Fibroblast of lung (primary cell): ENCODE measurements around the gene OPN1SW. TPM values are rescaled to one million over a fixed set of nuclear protein-coding genes. Genes with fewer than 3 reads are reported as not detected.

Experiments used
- DNase-seq, 2 donors: peaks; one replicate each; pipeline versions ENCODE4 v3.0.0 to v3.0.0-alpha.2; 2010; ENCODE audit warnings: low read depth in 2 of 2
- H2AFZ ChIP-seq: 2 replicates; pipeline ENCODE4 v1.5.1; 2012; ENCODE audit warnings: low read length, control low read depth, inconsistent platforms
- H3K27ac ChIP-seq: 2 replicates; pipeline ENCODE4 v1.5.1; 2011; ENCODE audit warnings: low read length, control low read depth; ENCODE audit not compliant: insufficient read depth
- H3K27me3 ChIP-seq: 2 replicates; pipeline ENCODE4 v1.5.1; 2011; ENCODE audit warnings: mild to moderate bottlenecking, low read length; ENCODE audit not compliant: control insufficient read depth, insufficient read depth
- H3K36me3 ChIP-seq: 2 replicates; pipeline ENCODE4 v1.5.1; 2011; ENCODE audit warnings: low read length; ENCODE audit not compliant: control insufficient read depth, insufficient read depth
- H3K4me1 ChIP-seq: 2 replicates; pipeline ENCODE4 v1.5.1; 2011; ENCODE audit warnings: low read length; ENCODE audit not compliant: control insufficient read depth, insufficient read depth; ENCODE audit errors: extremely low read depth
- H3K4me2 ChIP-seq: 2 replicates; pipeline ENCODE4 v1.5.1; 2011; ENCODE audit warnings: low read length, control low read depth; ENCODE audit not compliant: insufficient read depth; ENCODE audit errors: extremely low read depth
- H3K4me3 ChIP-seq, 4 experiments: fragments of 200-600 bp in 1 of 4; sonication (generic) in 1 of 4; replicated peaks in 1 of 4; 2 replicates each; pipeline ENCODE4 v1.5.1; 2011 to 2016; ENCODE audit warnings: low read length in 4 of 4, low read depth in 3 of 4, mild to moderate bottlenecking in 3 of 4, control low read depth in 2 of 4, inconsistent platforms in 1 of 4, mixed read lengths in 1 of 4; ENCODE audit not compliant: insufficient read depth in 1 of 4; ENCODE audit errors: control extremely low read depth in 1 of 4
- H3K79me2 ChIP-seq: 2 replicates; pipeline ENCODE4 v1.5.1; 2012; ENCODE audit warnings: mild to moderate bottlenecking, low read length, inconsistent platforms; ENCODE audit not compliant: control insufficient read depth, insufficient read depth
- H3K9ac ChIP-seq: 2 replicates; pipeline ENCODE4 v1.5.1; 2011; ENCODE audit warnings: mild to moderate bottlenecking, low read length, control low read depth; ENCODE audit not compliant: insufficient read depth
- H3K9me3 ChIP-seq: 2 replicates; pipeline ENCODE4 v1.5.1; 2012; ENCODE audit warnings: low read depth, low read length; ENCODE audit not compliant: control insufficient read depth, insufficient read depth
- H4K20me1 ChIP-seq: 2 replicates; pipeline ENCODE4 v1.5.1; 2011; ENCODE audit warnings: low read length; ENCODE audit not compliant: control insufficient read depth, insufficient read depth; ENCODE audit errors: extremely low read depth
- EZH2 ChIP-seq: IDR thresholded peaks from 2 replicates; pipeline ENCODE4 v1.5.1; 2012; ENCODE audit warnings: low read length, control low read depth, mild to moderate bottlenecking; ENCODE audit errors: missing control alignments
- polyA plus RNA-seq, 2 donors: library from polyadenylated mRNA; depleted of rRNA in 1 of 2; stranded (reverse) in 1 of 2; unstranded in 1 of 2; fragments of >200 nt; gene quantifications; 2 replicates each; pipeline ENCODE4 v1.2.1, GENCODE V29; 2011 to 2012; ENCODE audit warnings: missing spikeins in 1 of 2
- total RNA-seq: library from RNA; depleted of rRNA; stranded (reverse); fragments of >200 nt; gene quantifications from 2 replicates; pipeline ENCODE4 v1.2.1, GENCODE V29; 2014
- TF ChIP-seq, protein P1 (sequence below), 2 donors: IDR thresholded peaks in 1 of 2; conservative IDR thresholded peaks in 1 of 2; 1 replicate in 1 of 2; 2 replicates in 1 of 2; pipeline ENCODE4 v1.5.1; 2011 to 2012; ENCODE audit warnings: low read length in 2 of 2, control low read depth in 1 of 2, inconsistent platforms in 1 of 2, low read depth in 1 of 2, mild to moderate bottlenecking in 1 of 2

The OPN1SW gene
- total and polyA plus RNA-seq, 2 donors (not counting 1 experiment from before 2014, with no cell fraction given) = not detected

DNA sequence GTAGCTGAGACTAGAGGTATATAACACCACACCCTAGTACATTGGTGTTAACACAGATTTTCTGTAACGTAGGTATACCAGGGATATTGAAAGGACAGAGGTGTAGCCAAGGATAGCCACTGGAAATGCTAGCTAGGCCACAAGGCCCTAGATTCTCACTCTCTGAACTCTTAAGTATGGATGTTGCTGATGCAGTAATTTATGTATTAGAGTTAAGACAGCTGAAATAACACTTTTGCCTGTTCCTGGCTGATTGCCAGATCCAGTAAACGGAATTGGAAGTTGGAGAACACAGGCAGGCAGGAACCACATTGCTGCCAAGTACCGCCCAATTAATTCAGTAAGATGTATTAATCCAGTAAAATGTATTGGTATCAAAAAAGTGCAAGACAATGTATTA, 34.6 kb downstream of the OPN1SW start:
- TF ChIP-seq, protein P1, sequence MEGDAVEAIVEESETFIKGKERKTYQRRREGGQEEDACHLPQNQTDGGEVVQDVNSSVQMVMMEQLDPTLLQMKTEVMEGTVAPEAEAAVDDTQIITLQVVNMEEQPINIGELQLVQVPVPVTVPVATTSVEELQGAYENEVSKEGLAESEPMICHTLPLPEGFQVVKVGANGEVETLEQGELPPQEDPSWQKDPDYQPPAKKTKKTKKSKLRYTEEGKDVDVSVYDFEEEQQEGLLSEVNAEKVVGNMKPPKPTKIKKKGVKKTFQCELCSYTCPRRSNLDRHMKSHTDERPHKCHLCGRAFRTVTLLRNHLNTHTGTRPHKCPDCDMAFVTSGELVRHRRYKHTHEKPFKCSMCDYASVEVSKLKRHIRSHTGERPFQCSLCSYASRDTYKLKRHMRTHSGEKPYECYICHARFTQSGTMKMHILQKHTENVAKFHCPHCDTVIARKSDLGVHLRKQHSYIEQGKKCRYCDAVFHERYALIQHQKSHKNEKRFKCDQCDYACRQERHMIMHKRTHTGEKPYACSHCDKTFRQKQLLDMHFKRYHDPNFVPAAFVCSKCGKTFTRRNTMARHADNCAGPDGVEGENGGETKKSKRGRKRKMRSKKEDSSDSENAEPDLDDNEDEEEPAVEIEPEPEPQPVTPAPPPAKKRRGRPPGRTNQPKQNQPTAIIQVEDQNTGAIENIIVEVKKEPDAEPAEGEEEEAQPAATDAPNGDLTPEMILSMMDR (conservative IDR thresholded peaks at IDR 0.05 in 1 of 2, IDR thresholded peaks at IDR 0.05 in 1 of 2; ENCODE audit: low read depth in 1 of 2, low read length in 2 of 2) = no peak
- no peak for TF ChIP-seq EZH2

DNA sequence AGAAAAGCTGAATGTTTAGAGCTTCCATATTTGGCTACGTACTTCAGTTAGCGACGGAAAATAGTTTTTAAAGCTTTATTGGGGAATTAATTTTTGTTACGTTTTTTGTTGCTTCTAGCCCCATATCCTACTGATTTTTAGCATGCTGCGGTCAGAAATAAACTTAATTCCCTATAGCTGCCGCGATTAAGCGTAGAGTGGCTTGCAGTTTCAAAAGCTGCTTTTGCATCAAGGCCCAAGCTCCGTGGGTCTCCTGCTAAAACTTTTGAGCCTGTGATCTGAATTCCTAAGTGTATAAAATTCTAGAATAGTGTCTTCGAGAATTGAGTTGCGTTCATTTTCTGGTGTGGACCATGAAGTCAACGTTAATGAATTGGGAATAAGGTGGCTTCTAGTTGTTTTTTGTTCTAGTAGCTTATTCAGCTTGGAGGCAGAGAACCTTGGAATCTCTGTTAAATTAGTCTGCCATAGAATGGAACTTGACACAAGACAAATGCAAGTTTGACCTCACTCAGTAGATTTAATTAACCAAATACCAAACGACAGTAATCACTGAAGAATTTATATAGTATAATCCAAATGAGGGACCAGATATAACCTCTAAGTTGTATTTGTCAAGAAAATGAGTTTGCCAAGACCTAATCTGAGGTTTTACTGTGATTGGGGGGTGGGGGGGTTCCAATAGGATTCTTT, 35.5 kb downstream of the OPN1SW start:
- H2AFZ ChIP-seq = no peak overlapping the region
- H4K20me1 ChIP-seq = peaks cover 19% of the 10 kb centered on the region
- H3K4me3 ChIP-seq = peak overlapping the region; percentile 83 to 99 (median 98)
- H3K27ac ChIP-seq = peak overlapping the region; percentile 99
- peak overlapping the region; percentile 92 for H3K4me2 ChIP-seq
- H3K9me3 ChIP-seq = no peaks in the 10 kb centered on the region
- peaks cover 60% of the 10 kb centered on the region for H3K79me2 ChIP-seq
- DNase-seq = peak in 1 of 2 donors; percentile 26
- peak overlapping the region; percentile 100 for H3K9ac ChIP-seq
- peaks cover 17% of the 10 kb centered on the region for H3K4me1 ChIP-seq
- TF ChIP-seq EZH2 = no peak
- TF ChIP-seq, protein P1 (conservative IDR thresholded peaks at IDR 0.05 in 1 of 2, IDR thresholded peaks at IDR 0.05 in 1 of 2; ENCODE audit: low read depth in 1 of 2, low read length in 2 of 2) = no peak
- no peaks in the 10 kb centered on the region for H3K27me3 ChIP-seq
- H3K36me3 ChIP-seq = peaks cover 4% of the 10 kb centered on the region

More for the DNA sequence above, 34.6 kb downstream of the OPN1SW start:
- Histone ChIP-seq H2AFZ (no peak overlapping the region), H3K27ac (peak overlapping the region; percentile 99), H3K4me2 (peak overlapping the region; percentile 92), H3K9me3 (no peaks in the 10 kb centered on the region), H3K27me3 (no peaks in the 10 kb centered on the region), H3K4me1 (peaks cover 17% of the 10 kb centered on the region), H4K20me1 (peaks cover 22% of the 10 kb centered on the region), H3K4me3 (peak overlapping the region; percentile 83 to 99 (median 98)), H3K36me3 (peaks cover 4% of the 10 kb centered on the region), H3K79me2 (peaks cover 68% of the 10 kb centered on the region), H3K9ac (peak overlapping the region; percentile 9)
- peak; percentile 42 to 47 for DNase-seq

DNA sequence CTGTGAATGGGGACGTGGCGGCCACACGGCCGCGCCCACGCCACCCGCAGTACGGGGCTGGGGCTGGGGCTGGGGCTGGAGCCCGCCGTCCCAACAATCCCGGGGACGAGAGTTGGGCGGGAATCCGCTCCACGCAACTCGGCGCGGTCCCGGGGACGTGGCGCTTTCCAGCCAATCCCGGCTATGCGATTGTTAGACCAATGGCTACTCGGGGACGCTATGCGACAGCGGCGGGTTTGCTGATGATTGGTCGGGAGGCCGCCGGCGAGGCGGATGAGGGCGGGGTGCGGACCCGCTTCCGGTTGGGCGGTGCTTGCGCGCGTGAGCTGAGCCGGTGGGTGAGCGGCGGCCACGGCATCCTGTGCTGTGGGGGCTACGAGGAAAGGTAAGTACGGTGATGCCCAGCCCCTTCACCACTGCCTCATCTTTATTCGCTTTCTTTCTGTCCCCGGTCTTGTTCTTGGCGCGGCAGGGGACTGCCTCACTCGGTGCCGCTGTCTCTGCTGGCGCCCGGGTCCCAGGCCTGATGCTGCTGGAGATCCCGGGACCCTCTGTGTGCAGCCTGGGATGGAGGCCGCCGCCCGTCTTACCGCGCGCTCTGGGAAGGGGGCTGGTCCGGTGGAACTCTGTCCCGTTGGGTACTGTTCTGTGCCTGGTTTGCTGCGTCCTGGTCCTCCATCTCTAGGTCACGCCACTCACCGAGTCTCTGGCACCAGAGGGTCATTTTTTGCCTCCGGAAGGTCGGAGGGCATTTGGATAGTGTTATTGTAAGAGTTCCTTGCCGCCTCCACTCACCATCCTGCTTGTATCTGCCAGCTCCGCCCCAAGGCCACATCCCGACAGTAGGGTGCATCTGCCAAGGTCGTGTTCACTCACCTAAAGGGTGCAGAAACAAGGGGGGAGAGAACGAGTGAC, 36.3 kb downstream of the OPN1SW start, which contains the start of gene CALU:
Gene CALU (plus strand): TSS at position 312 of the 915 bp plus-strand sequence. CDS start 9,225 bp downstream, outside the sequence.
- peak within 1 kb of the TSS; percentile 100 for H3K9ac ChIP-seq
- H3K4me3 ChIP-seq = peak within 1 kb of the TSS; percentile 83 to 99 (median 98)
- no peaks in the 10 kb centered on the region for H3K27me3 ChIP-seq
- TF ChIP-seq, protein P1 (conservative IDR thresholded peaks at IDR 0.05 in 1 of 2, IDR thresholded peaks at IDR 0.05 in 1 of 2; ENCODE audit: low read depth in 1 of 2, low read length in 2 of 2) = no peak
- TF ChIP-seq EZH2 = no peak
- H3K27ac ChIP-seq = peak within 1 kb of the TSS; percentile 99
- peak within 1 kb of the TSS; percentile 92 for H3K4me2 ChIP-seq
- H3K4me1 ChIP-seq = peaks cover 17% of the 10 kb centered on the region
- peaks cover 52% of the 10 kb centered on the region for H3K79me2 ChIP-seq
- H4K20me1 ChIP-seq = peaks cover 14% of the 10 kb centered on the region
- DNase-seq = peak; percentile 97
- H3K9me3 ChIP-seq = no peaks in the 10 kb centered on the region
- H2AFZ ChIP-seq = no peak within 1 kb of the TSS
- peaks cover 4% of the 10 kb centered on the region for H3K36me3 ChIP-seq
